Astrocyte (in vitro differentiated cells and primary cell): ENCODE data around the gene ERO1B.

Source experiments
- EZH2 ChIP-seq: IDR thresholded peaks from 2 replicates; pipeline ENCODE4 v1.6.1; 2012; ENCODE audit warnings: mild to moderate bottlenecking, low read length, inconsistent platforms; ENCODE audit not compliant: insufficient read depth
- TF ChIP-seq, protein P1 (sequence below): IDR thresholded peaks from 2 replicates; pipeline ENCODE4 v1.5.1; 2011; ENCODE audit warnings: low read depth, mild to moderate bottlenecking, inconsistent platforms, low read length, moderate library complexity; ENCODE audit not compliant: insufficient read depth

DNA sequence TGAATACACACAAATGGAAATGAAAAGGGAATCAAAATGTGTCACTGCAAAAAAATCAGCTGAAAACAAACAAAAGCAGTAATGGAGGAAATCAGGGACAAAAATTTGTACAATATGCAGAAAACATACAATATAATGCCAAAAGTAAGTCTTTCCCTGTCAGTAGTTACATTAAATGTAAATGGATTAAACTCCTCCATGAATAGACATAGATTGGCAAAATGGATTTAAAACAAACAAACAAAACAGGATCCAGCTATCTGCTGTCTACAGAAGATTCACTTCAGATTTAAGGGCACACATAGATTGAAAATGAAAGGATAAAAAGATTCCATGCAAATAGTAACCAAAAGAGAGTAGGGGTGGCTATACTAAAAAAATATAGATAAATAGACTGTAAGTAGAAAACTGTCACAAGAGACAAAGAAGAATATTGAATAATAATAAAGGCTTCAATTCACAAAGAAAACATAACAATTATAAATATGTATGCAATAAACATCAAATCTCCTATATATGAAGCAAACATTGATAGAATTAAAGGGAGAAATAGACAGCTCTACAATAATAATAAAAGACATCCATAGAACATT lies 42.2 kb upstream of the ERO1B start:
- no peak for TF ChIP-seq EZH2
- TF ChIP-seq, protein P1, sequence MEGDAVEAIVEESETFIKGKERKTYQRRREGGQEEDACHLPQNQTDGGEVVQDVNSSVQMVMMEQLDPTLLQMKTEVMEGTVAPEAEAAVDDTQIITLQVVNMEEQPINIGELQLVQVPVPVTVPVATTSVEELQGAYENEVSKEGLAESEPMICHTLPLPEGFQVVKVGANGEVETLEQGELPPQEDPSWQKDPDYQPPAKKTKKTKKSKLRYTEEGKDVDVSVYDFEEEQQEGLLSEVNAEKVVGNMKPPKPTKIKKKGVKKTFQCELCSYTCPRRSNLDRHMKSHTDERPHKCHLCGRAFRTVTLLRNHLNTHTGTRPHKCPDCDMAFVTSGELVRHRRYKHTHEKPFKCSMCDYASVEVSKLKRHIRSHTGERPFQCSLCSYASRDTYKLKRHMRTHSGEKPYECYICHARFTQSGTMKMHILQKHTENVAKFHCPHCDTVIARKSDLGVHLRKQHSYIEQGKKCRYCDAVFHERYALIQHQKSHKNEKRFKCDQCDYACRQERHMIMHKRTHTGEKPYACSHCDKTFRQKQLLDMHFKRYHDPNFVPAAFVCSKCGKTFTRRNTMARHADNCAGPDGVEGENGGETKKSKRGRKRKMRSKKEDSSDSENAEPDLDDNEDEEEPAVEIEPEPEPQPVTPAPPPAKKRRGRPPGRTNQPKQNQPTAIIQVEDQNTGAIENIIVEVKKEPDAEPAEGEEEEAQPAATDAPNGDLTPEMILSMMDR = no peak
